DMS79 treated with DMSO at 0.1 percent for 48 hours (cell line): Measurements from ENCODE around the gene EIF3K.
A peak's percentile ranks its signal among the peaks of the same experiment; 100 is the strongest.

Source experiments
- DNase-seq: peaks from one replicate; lab custom pipeline; 2025; lab: John Stamatoyannopoulos, UW

Gene EIF3K

GRCh38 chr19:38649305-38650171, 30.6 kb downstream of the EIF3K start:
- peak; percentile 66 for DNase-seq

GRCh38 chr19:38650172-38650775, 31.3 kb downstream of the EIF3K start:
- DNase-seq: no peak

DNA sequence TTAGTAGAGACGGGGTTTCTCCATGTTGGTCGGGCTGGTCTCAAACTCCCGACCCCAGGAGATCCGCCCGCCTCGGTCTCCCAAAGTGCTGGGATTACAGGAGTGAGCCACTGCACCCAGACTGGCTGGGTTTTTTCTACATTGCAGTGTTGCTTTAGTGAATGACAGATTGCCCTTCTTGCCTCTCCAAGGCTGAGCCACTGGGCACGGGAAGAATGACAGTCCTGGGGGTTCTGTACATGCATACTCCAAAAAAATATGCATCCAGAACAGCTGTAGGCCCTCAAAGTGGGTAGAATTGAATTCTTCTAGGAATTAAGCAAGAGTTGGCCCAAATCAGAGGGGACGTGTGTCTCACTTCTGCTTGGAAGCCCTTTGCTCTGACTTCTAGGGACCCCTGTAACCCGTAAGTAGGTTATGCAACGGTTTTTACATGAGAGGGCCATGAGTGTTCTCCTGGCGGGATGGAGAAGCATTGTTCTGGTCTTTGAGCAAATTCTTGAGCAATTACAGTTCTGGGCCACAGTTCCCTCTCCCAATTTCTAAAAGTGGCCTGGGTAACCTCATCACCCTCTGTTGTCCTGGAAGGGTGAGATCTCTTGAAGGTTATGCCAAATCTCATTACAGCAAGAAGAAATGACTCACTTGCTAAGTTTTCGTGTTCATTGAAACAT, 32.1 kb downstream of the EIF3K start:
- DNase-seq: no peak

DNA sequence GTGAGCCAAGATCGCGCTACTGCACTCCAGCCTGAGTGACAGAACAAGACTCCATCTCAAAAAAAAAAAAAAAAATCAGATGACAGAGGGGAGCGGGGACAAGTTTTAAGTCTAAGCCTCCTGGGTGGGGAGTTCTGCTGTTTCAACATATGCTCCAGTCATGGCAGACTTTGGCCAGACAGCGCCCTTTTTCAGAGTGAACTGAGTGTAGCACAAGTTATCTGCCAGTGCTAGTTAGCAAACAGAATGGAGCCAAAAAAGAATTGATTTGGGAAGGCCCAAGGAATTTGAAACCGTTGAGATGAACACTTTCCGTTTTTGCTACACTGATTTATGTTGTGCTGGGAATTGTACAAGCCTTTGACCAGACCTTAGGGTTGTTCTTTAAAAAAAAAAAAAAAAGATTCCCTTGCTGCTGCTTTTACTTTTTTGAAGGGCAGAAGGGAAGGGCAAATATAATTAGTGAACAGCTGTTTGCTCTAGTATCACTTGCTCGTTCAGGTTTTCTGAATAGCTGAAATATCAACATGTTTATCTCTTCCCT, 34.1 kb downstream of the EIF3K start:
- no peak for DNase-seq

- no peak for DNase-seq
These were observed 35.7 kb downstream of the EIF3K start for GRCh38 chr19:38654628-38655055.

- no peak for DNase-seq
These were observed 36.3 kb downstream of the EIF3K start for GRCh38 chr19:38655148-38655824.

DNA sequence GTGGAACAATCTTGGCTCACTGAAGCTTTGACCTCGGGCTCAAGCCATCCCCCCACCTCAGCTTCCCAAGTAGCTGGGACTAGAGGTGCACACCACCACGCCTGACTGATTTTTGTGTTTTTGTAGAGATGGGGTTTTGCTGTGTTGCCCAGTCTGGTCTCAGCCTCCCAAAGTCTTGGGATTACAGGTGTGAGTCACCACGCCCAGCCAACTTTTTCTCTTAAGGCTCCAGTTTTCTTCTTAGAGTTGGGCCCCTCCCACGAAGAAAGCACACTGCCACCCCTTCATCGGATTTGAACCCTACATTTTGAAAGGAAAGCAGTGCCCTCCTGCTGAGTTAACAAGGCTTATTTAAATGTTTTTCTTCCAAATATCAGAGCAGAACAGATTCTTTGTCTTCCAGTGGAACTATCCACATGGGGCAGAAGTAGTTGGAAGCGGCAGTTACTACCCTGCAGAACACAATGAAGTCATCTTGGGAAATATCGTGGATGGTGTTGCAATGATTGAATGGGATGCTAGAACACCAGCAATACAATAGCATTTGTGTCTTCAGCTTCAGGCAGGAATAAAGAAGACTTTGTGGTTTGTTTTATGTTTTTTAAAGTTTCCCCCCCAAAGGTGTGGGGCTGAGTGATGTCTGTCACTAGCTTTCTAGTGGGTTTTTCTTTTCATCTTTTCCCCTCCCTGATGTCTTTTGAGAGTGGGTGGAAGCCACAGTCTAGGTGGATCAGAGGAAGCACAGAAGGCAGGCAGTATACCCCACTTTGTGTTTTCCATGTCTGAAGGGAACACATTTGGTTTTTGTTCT, 37.4 kb downstream of the EIF3K start:
- no peak for DNase-seq

DNA sequence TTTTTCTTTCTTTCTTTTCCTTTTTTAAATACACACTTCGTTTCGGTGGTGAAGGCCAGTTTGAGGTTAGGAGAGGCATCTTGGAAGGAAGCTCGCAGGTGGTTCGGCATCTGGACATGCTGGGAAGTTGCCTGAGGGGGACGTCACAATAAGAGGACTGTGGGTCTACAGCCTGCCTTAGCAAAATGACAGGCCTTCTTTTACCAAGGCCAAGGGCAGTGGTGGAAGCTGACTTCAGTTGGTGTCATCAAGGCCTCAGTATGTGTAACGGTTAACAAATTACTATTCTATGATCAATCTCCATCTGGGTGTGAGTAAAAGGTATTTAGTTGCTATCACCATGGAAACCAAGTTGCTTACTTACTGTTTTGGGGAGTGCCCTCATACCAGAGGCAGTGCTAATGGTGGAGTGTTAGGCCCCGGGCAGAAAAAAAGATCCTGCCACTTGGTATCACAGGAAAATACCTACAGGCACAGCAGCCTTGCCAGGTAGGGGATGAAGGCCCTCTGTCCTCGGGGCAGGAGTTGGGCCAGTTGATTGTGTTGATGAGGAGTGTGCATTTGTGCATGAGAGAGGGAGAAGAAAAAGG, 38.7 kb downstream of the EIF3K start:
- no peak for DNase-seq

GRCh38 chr19:38658462-38659306, 39.7 kb downstream of the EIF3K start:
- peak; percentile 97 for DNase-seq

- DNase-seq: no peak
These were observed 41.7 kb downstream of the EIF3K start for GRCh38 chr19:38660724-38661123.

DNA sequence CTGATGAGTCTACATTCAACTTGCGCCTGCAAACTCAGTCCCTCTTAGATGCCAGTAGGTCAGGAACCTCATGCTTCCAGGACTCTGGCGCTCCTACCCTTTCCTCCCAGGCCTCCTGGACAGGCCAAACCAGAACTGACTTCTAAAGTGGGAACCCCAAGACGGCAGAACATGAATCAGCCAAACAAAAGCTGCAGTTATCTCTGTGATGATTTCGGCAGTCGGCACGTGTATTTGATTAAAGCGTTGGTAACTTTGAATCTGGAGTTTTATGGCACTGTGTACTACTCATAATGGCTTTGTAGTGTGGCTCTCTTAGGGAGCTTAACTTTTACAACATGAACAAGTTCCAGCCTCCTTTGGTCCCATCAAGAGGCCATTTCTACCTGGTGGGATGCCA, 42.1 kb downstream of the EIF3K start:
- no peak for DNase-seq

GRCh38 chr19:38661996-38662395, 43.0 kb downstream of the EIF3K start:
- DNase-seq: no peak

GRCh38 chr19:38662537-38663155, 43.7 kb downstream of the EIF3K start:
- no peak for DNase-seq

- DNase-seq: no peak
These were observed 44.2 kb downstream of the EIF3K start for GRCh38 chr19:38663156-38663651.

- DNase-seq: no peak
These were observed 45.0 kb downstream of the EIF3K start for GRCh38 chr19:38663957-38664502.

DNA sequence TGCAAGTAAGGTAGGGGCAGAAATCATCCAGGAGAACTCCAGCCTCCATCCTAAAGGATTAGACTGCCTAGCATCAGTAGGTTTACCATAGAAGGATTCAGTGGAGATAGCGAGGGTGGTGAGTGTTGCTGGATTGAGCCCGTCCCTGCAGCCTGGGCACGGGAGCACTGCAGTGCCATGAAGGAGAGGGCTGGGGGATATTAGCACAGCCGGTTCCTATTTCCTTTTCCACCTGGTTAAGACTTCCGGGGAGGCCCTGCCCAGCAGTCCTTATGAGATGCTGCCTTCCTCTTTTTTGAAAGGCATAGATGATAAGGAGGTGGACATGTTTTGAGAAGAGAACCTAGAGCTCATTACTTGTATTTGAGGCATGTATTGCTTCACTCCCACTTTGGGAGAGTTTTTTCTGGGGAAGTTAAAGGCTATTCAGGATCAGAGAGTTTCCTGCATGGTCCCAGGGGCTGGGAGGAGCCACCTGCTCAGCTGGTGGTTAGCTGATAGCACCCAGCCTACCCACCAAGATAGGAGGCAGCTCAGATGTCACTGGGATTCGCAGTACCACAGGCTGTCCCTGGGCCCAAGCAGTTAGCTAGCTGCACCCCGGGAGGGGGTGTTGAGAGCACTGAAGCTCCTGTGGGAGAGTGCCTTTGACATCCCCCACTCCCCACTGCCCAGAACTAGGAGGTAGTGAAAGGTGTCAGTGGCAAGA, 45.7 kb downstream of the EIF3K start:
- no peak for DNase-seq

DNA sequence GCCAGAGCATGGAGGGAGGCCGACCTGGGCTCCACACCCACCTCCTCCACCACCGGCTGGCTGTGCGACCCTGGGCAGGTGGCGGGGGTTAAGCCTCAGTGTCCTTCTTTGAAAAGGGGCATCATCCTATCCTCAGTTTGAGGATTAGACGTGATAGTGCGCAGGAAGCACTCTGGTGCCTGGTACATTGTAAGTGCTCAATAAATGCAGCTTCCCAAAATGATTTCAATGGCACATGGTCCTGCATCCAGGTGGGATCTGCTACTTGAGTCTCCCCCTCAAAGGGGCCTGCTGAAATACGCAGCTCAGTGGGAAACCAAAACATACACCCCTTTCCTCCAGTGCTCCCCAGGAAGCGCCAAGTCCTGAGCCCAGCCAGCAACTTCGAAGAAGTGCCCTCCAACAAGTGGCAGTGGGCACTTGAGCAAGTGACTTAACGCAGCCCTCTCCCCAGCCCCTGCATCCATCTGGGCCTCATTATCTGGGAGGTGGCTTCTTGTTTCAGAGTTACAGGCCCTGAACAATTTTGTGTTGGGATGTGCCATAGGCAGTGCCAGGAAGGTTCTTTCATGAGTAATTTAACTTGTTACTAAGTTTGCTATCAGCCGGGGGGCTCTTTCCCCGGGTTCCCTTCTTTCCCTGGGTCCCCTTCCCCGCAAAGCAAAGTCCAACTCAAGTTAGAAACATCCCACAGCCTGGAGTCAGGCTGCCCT, 46.4 kb downstream of the EIF3K start:
- no peak for DNase-seq
